GM12873 (cell line): ENCODE results near the gene RPEL1.

Experiments
- CTCF ChIP-seq: IDR thresholded peaks from 2 replicates; pipeline ENCODE4 v1.5.1; 2012; ENCODE audit warnings: low read depth, mild to moderate bottlenecking, moderate library complexity, low read length, control low read depth; ENCODE audit not compliant: insufficient read depth; ENCODE audit errors: missing control alignments

The RPEL1 gene

GRCh38 chr10:103265717-103266329 is 20.1 kb downstream of the RPEL1 start:
- no peak for TF ChIP-seq CTCF

- TF ChIP-seq CTCF, result no peak
Observed at GRCh38 chr10:103273041-103273441, 27.4 kb downstream of the RPEL1 start.

- TF ChIP-seq CTCF, result no peak
Observed at GRCh38 chr10:103276251-103276895, 30.7 kb downstream of the RPEL1 start.

- peak; percentile 10 for TF ChIP-seq CTCF
Observed at GRCh38 chr10:103276896-103277712, 31.4 kb downstream of the RPEL1 start, which contains the start of gene INA. INA (plus strand) TSS chr10:103277138; CDS start chr10:103277212, 74 bp downstream.

GRCh38 chr10:103277713-103278536 is 32.2 kb downstream of the RPEL1 start:
- TF ChIP-seq CTCF, result no peak

GRCh38 chr10:103278537-103278823 is 32.8 kb downstream of the RPEL1 start:
- no peak for TF ChIP-seq CTCF
